Measurements from ENCODE around the gene ATP2A1.

DNA sequence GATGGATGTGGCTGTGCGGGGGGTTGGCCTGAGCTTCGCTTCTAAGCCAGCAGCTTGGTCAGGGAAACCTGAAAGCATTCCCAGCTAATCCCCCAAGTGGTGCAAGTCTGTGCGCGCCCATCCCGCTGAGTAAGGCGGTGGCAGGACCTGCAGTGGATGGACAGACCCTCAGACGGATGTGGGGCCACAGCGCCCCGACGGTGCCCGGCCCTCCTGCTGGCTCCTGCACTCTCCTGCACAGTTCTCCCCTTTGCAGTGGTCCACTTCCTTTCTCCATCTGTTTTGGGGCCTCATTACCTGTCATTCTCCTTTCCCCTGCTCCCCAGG lies 2.3 kb downstream of the ATP2A1 start:
- TF ChIP-seq POLR2AphosphoS5 (IDR thresholded peaks at IDR 0.05): no peak
- TF ChIP-seq POLR2A (IDR thresholded peaks at IDR 0.05): no peak
- no peak for TF ChIP-seq CTCF (IDR thresholded peaks at IDR 0.05)
- no peak for TF ChIP-seq EP300 (IDR thresholded peaks at IDR 0.05)
